GM19372 (cell line): ENCODE data around the gene PPP1R15A.
"Not testable (repeated sequence)": the region's sequence is repeated elsewhere in the genome, so short reads cannot be mapped to it uniquely, and the experiment has no call there.

Source experiments
- ATAC-seq: cut with Tn5 transposase; IDR thresholded peaks from one replicate; pipeline ENCODE4 v1.9.1; 2021; ENCODE audit warnings: mild to moderate bottlenecking, low read depth, moderate library complexity; ENCODE audit not compliant: unreplicated experiment

PPP1R15A gene

GRCh38 chr19:48909424-48910077, 37.3 kb downstream of the PPP1R15A start:
- ATAC-seq = not testable (repeated sequence)

GRCh38 chr19:48910803-48911202, 38.6 kb downstream of the PPP1R15A start:
- no peak for ATAC-seq

GRCh38 chr19:48913114-48913889, 41.1 kb downstream of the PPP1R15A start:
- ATAC-seq = no peak

- no peak for ATAC-seq
These were observed 42.0 kb downstream of the PPP1R15A start for GRCh38 chr19:48914181-48914580.

- no peak for ATAC-seq
These were observed 43.5 kb downstream of the PPP1R15A start for GRCh38 chr19:48915757-48916156.

GRCh38 chr19:48918071-48918470, 45.9 kb downstream of the PPP1R15A start:
- no peak for ATAC-seq

GRCh38 chr19:48918801-48919247, 46.6 kb downstream of the PPP1R15A start:
- ATAC-seq = no peak

- not testable (repeated sequence) for ATAC-seq
These were observed 47.0 kb downstream of the PPP1R15A start for GRCh38 chr19:48919271-48919670.

GRCh38 chr19:48920949-48921348, 48.7 kb downstream of the PPP1R15A start:
- ATAC-seq = no peak

GRCh38 chr19:48921721-48922500, 49.7 kb downstream of the PPP1R15A start:
- ATAC-seq = no peak

- ATAC-seq = no peak
These were observed 50.6 kb downstream of the PPP1R15A start for GRCh38 chr19:48922548-48923490.

- no peak for ATAC-seq
These were observed 53.1 kb downstream of the PPP1R15A start for GRCh38 chr19:48925240-48925843.
